HepG2 (cell line): ENCODE results near the gene AP5B1. TPM values are rescaled to one million over a fixed set of nuclear protein-coding genes. Genes with fewer than 3 reads are reported as not detected.

Source experiments
- ATF7 ChIP-seq, 2 experiments: fragments of 450-650 bp in 1 of 2; sonication (generic) in 1 of 2; formaldehyde crosslinking in 1 of 2; IDR thresholded peaks; 2 replicates each; pipeline versions ENCODE4 v1.4.0 to v1.6.1; 2016 to 2020; ENCODE audit warnings: antibody characterized with exemption in 1 of 2, mild to moderate bottlenecking in 1 of 2, missing genetic modification reagents in 1 of 2
- CAMTA2 ChIP-seq: sonication (generic); formaldehyde crosslinking; IDR thresholded peaks from 2 replicates; pipeline ENCODE4 v1.4.0; 2020; ENCODE audit warnings: mild to moderate bottlenecking, missing genetic modification reagents, borderline replicate concordance
- ERF ChIP-seq: IDR thresholded peaks from 2 replicates; pipeline ENCODE4 v1.6.1; 2018; ENCODE audit warnings: missing biosample characterization, missing genetic modification reagents
- GTF2F1 ChIP-seq: fragments of 150-350 bp; IDR thresholded peaks from 2 replicates; pipeline ENCODE4 v1.6.1; 2014; ENCODE audit warnings: low read length
- IRF2 ChIP-seq: IDR thresholded peaks from 2 replicates; pipeline ENCODE4 v1.6.1; 2018; ENCODE audit warnings: missing genetic modification reagents, missing compliant biosample characterization
- JUN ChIP-seq: sonication (generic); formaldehyde crosslinking; IDR thresholded peaks from 2 replicates; pipeline ENCODE4 v1.4.0; 2020; ENCODE audit warnings: mild to moderate bottlenecking, missing genetic modification reagents
- KDM6A ChIP-seq: IDR thresholded peaks from 2 replicates; pipeline ENCODE4 v1.6.1; 2016; ENCODE audit warnings: low read depth
- MTF1 ChIP-seq: sonication (generic); formaldehyde crosslinking; IDR thresholded peaks from 2 replicates; pipeline ENCODE4 v1.5.0; 2020; ENCODE audit warnings: missing genetic modification reagents
- NFKBIZ ChIP-seq: IDR thresholded peaks from 2 replicates; pipeline ENCODE4 v1.6.1; 2018; ENCODE audit warnings: missing genetic modification reagents, missing compliant biosample characterization
- PHF20 ChIP-seq: sonication (generic); formaldehyde crosslinking; IDR thresholded peaks from 2 replicates; pipeline ENCODE4 v1.5.0; 2020; ENCODE audit warnings: mild to moderate bottlenecking, missing genetic modification reagents
- PHF8 ChIP-seq: sonication (generic); formaldehyde crosslinking; IDR thresholded peaks from 2 replicates; pipeline ENCODE4 v1.5.0; 2020; ENCODE audit warnings: missing genetic modification reagents
- PRPF4 ChIP-seq: fragments of 200-400 bp; formaldehyde crosslinking; IDR thresholded peaks from 2 replicates; pipeline ENCODE4 v1.6.1; 2016; ENCODE audit warnings: low read length, low read depth; ENCODE audit not compliant: poor library complexity, severe bottlenecking
- SIN3A ChIP-seq: IDR thresholded peaks from 2 replicates; pipeline ENCODE4 v1.6.1; 2011; ENCODE audit warnings: low read depth, mild to moderate bottlenecking, control low read depth, low read length, borderline replicate concordance
- YEATS4 ChIP-seq: sonication (generic); formaldehyde crosslinking; IDR thresholded peaks from 2 replicates; pipeline ENCODE4 v1.4.0; 2020; ENCODE audit warnings: missing genetic modification reagents, borderline replicate concordance
- YY1 ChIP-seq: IDR thresholded peaks from 2 replicates; pipeline ENCODE4 v1.6.1; 2011; ENCODE audit warnings: low read length, low read depth, moderate library complexity, mild to moderate bottlenecking; ENCODE audit not compliant: insufficient read depth, insufficient replicate concordance
- ZC3H13 ChIP-seq: sonication (generic); formaldehyde crosslinking; IDR thresholded peaks from 2 replicates; pipeline ENCODE4 v1.8.1; 2023; ENCODE audit warnings: mild to moderate bottlenecking, missing genetic modification reagents, moderate library complexity
- ZNF124 ChIP-seq: sonication (generic); formaldehyde crosslinking; IDR thresholded peaks from 2 replicates; pipeline ENCODE4 v1.4.0; 2020; ENCODE audit warnings: missing genetic modification reagents
- ZNF382 ChIP-seq: sonication (generic); formaldehyde crosslinking; IDR thresholded peaks from 2 replicates; pipeline ENCODE4 v1.5.0; 2020; ENCODE audit warnings: missing genetic modification reagents, mild to moderate bottlenecking, borderline replicate concordance
- ZNF501 ChIP-seq: sonication (generic); formaldehyde crosslinking; IDR thresholded peaks from 2 replicates; pipeline ENCODE4 v1.5.1; 2020; ENCODE audit warnings: mild to moderate bottlenecking, moderate library complexity, missing genetic modification reagents
- ZNF775 ChIP-seq: sonication (generic); formaldehyde crosslinking; IDR thresholded peaks from 2 replicates; pipeline ENCODE4 v1.4.0; 2020; ENCODE audit warnings: missing genetic modification reagents, mild to moderate bottlenecking, moderate library complexity, borderline replicate concordance
- polyA plus RNA-seq, 8 experiments: library from polyadenylated mRNA; depleted of rRNA in 3 of 8; stranded (reverse) in 7 of 8; unstranded in 1 of 8; fragments of >200 nt; fragmentation: Illumina TruSeq in 4 of 8; extraction: Trizol in 4 of 8; gene quantifications; 2 replicates each; pipeline versions ENCODE4 v1.2.1 to v1.2.3, GENCODE V29; 2011 to 2016; ENCODE audit warnings: low read depth in 4 of 8, missing spikeins in 1 of 8, mixed read lengths in 1 of 8; ENCODE audit not compliant: insufficient read depth in 1 of 8
- total RNA-seq, 5 experiments: library from RNA; depleted of rRNA; stranded (reverse); fragments of >200 nt; fragmentation: Illumina TruSeq; extraction: Trizol; gene quantifications; 2 replicates each; pipeline ENCODE4 v1.2.3, GENCODE V29; 2016; ENCODE audit warnings: low read depth in 1 of 5
- TF ChIP-seq, protein P1 (sequence below): sonication (generic); formaldehyde crosslinking; IDR thresholded peaks from 2 replicates; pipeline ENCODE4 v1.5.1; 2020; ENCODE audit warnings: mild to moderate bottlenecking, missing genetic modification reagents, moderate library complexity
- TF ChIP-seq, protein P2 (sequence below): sonication (generic); formaldehyde crosslinking; IDR thresholded peaks from 2 replicates; pipeline ENCODE4 v1.5.0; 2020; ENCODE audit warnings: missing genetic modification reagents
- TF ChIP-seq, protein P3 (sequence below): sonication (generic); formaldehyde crosslinking; IDR thresholded peaks from 2 replicates; pipeline ENCODE4 v1.5.0; 2020; ENCODE audit warnings: mild to moderate bottlenecking, missing genetic modification reagents

The AP5B1 gene
- total and polyA plus RNA-seq, 2 of the 13 experiments (the other 11 are each of a cell fraction or from before 2014, with no cell fraction given): 1.7 to 4.4 TPM

DNA sequence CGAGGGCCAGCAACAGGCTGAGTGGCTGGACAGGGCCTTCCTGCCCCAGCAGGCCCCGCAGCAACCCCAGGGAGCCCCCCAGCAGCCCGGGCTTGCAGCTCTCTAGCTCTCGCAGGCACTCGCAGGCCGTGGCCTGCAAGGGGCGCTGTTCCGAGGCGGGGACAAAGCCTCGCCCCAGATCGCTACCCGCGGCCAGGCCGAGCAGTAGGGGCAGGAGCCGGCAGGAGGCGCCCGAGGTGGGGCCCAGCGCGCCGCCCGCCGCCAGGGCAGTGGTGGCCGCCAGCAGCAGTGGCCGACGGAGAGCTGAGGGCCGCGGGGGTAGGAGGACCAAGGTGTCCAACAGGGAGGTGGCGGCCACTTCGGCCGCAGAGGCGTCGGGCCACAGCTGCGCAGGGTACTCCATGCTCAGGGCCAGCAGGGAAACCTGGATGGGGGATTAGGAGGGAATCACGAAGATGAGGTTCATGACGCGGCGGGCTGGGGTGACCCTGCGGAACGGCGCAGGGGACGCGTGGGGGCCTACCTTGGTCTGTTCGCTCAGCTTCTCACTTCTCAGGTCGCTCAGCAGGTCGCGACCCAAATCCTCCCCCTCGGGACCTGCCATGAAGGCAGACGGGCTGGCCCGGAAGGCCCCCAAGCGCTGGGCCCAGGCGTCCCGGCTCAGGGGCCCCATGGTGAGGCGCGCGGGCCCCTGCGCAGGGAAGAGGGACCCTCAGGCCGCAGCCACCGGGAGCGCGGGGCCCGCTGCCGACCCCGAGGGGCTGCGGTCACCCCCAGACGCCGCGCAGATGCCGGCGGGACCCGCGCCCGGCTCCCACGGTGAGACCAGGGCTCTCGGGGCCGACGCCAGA, 632 bp downstream of the AP5B1 start (continued):
- TF ChIP-seq PRPF4 (peak; percentile 32), ZNF775 (CRISPR knock-in tag) (no peak), YY1 (peak; percentile 68), PHF20 (CRISPR knock-in tag) (no peak), IRF2 (CRISPR knock-in tag) (peak; percentile 22; the same call in 1 of the 2 replicates), ZC3H13 (CRISPR knock-in tag) (0 out of 2 replicates have a peak, but pooled peaks have one; percentile 44), NFKBIZ (CRISPR knock-in tag) (0 out of 2 replicates have a peak, but pooled peaks have one; percentile 37), MTF1 (no peak), KDM6A (no peak), ZNF382 (no peak), ZNF124 (CRISPR knock-in tag) (no peak; the same call in 1 of the 2 replicates), SIN3A (no peak), ZNF501 (CRISPR knock-in tag) (peak; percentile 75; the same call in 1 of the 2 replicates), GTF2F1 (no peak), CAMTA2 (CRISPR knock-in tag) (no peak), YEATS4 (CRISPR knock-in tag) (peak; percentile 20; the same call in 1 of the 2 replicates), ERF (CRISPR knock-in tag) (0 out of 2 replicates have a peak, but pooled peaks have one; percentile 19), PHF8 (CRISPR knock-in tag) (peak; percentile 53), ATF7 (IDR thresholded peaks at IDR 0.05) (no peak), ATF7 (CRISPR knock-in tag; IDR thresholded peaks at IDR 0.05) (no peak), JUN (CRISPR knock-in tag) (no peak)
- TF ChIP-seq, protein P1, sequence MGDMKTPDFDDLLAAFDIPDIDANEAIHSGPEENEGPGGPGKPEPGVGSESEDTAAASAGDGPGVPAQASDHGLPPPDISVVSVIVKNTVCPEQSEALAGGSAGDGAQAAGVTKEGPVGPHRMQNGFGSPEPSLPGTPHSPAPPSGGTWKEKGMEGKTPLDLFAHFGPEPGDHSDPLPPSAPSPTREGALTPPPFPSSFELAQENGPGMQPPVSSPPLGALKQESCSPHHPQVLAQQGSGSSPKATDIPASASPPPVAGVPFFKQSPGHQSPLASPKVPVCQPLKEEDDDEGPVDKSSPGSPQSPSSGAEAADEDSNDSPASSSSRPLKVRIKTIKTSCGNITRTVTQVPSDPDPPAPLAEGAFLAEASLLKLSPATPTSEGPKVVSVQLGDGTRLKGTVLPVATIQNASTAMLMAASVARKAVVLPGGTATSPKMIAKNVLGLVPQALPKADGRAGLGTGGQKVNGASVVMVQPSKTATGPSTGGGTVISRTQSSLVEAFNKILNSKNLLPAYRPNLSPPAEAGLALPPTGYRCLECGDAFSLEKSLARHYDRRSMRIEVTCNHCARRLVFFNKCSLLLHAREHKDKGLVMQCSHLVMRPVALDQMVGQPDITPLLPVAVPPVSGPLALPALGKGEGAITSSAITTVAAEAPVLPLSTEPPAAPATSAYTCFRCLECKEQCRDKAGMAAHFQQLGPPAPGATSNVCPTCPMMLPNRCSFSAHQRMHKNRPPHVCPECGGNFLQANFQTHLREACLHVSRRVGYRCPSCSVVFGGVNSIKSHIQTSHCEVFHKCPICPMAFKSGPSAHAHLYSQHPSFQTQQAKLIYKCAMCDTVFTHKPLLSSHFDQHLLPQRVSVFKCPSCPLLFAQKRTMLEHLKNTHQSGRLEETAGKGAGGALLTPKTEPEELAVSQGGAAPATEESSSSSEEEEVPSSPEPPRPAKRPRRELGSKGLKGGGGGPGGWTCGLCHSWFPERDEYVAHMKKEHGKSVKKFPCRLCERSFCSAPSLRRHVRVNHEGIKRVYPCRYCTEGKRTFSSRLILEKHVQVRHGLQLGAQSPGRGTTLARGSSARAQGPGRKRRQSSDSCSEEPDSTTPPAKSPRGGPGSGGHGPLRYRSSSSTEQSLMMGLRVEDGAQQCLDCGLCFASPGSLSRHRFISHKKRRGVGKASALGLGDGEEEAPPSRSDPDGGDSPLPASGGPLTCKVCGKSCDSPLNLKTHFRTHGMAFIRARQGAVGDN (CRISPR knock-in tag): peak; percentile 82
- TF ChIP-seq, protein P2, sequence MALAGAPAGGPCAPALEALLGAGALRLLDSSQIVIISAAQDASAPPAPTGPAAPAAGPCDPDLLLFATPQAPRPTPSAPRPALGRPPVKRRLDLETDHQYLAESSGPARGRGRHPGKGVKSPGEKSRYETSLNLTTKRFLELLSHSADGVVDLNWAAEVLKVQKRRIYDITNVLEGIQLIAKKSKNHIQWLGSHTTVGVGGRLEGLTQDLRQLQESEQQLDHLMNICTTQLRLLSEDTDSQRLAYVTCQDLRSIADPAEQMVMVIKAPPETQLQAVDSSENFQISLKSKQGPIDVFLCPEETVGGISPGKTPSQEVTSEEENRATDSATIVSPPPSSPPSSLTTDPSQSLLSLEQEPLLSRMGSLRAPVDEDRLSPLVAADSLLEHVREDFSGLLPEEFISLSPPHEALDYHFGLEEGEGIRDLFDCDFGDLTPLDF (CRISPR knock-in tag): peak; percentile 47; the same call in 1 of the 2 replicates
- TF ChIP-seq, protein P3, sequence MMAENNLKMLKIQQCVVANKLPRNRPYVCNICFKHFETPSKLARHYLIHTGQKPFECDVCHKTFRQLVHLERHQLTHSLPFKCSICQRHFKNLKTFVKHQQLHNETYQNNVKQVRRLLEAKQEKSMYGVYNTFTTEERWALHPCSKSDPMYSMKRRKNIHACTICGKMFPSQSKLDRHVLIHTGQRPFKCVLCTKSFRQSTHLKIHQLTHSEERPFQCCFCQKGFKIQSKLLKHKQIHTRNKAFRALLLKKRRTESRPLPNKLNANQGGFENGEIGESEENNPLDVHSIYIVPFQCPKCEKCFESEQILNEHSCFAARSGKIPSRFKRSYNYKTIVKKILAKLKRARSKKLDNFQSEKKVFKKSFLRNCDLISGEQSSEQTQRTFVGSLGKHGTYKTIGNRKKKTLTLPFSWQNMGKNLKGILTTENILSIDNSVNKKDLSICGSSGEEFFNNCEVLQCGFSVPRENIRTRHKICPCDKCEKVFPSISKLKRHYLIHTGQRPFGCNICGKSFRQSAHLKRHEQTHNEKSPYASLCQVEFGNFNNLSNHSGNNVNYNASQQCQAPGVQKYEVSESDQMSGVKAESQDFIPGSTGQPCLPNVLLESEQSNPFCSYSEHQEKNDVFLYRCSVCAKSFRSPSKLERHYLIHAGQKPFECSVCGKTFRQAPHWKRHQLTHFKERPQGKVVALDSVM: peak; percentile 58; the same call in 1 of the 2 replicates
